Measurements from ENCODE around the gene SLC47A2.
A peak's percentile ranks its signal among the peaks of the same experiment; 100 is the strongest.

Gene SLC47A2

GRCh38 chr17:19720631-19721426, 4.4 kb upstream of the SLC47A2 start:
- no peak overlapping the region for H3K4me3 ChIP-seq (replicated peaks; ENCODE audit: low read depth, low read length)
- no peak for TF ChIP-seq CTCF (IDR thresholded peaks at IDR 0.05; ENCODE audit: low read depth, low read length, missing control alignments)
- DNase-seq (ENCODE audit: extremely low read depth, low read depth), result no peak

GRCh38 chr17:19720210-19720475, 3.8 kb upstream of the SLC47A2 start:
- TF ChIP-seq CTCF (IDR thresholded peaks at IDR 0.05; ENCODE audit: low read depth, low read length, missing control alignments), result no peak
- no peak overlapping the region for H3K4me3 ChIP-seq (replicated peaks; ENCODE audit: low read depth, low read length)
- no peak for DNase-seq (ENCODE audit: extremely low read depth, low read depth)

- DNase-seq (ENCODE audit: extremely low read depth, low read depth), result no peak
- no peak for TF ChIP-seq CTCF (IDR thresholded peaks at IDR 0.05; ENCODE audit: low read depth, low read length, missing control alignments)
- no peak overlapping the region for H3K4me3 ChIP-seq (replicated peaks; ENCODE audit: low read depth, low read length)
Measured at GRCh38 chr17:19719355-19720209, 3.2 kb upstream of the SLC47A2 start.

- DNase-seq (ENCODE audit: extremely low read depth, low read depth), result no peak
- H3K4me3 ChIP-seq (replicated peaks; ENCODE audit: low read depth, low read length), result no peak overlapping the region
- TF ChIP-seq CTCF (IDR thresholded peaks at IDR 0.05; ENCODE audit: low read depth, low read length, missing control alignments), result peak; percentile 15
Measured at GRCh38 chr17:19718613-19719354, 2.4 kb upstream of the SLC47A2 start.

GRCh38 chr17:19718041-19718612, 1.7 kb upstream of the SLC47A2 start:
- H3K4me3 ChIP-seq (replicated peaks; ENCODE audit: low read depth, low read length), result no peak overlapping the region
- DNase-seq (ENCODE audit: extremely low read depth, low read depth), result no peak
- no peak for TF ChIP-seq CTCF (IDR thresholded peaks at IDR 0.05; ENCODE audit: low read depth, low read length, missing control alignments)

- no peak overlapping the region for H3K4me3 ChIP-seq (replicated peaks; ENCODE audit: low read depth, low read length)
- no peak for TF ChIP-seq CTCF (IDR thresholded peaks at IDR 0.05; ENCODE audit: low read depth, low read length, missing control alignments)
- no peak for DNase-seq (ENCODE audit: extremely low read depth, low read depth)
Measured at GRCh38 chr17:19717411-19717908, 1.1 kb upstream of the SLC47A2 start.
